HCT116 (cell line): ENCODE data around the gene GIMAP8. TPM values are rescaled to one million over a fixed set of nuclear protein-coding genes. Genes with fewer than 3 reads are reported as not detected.

Experiments used
- ATAC-seq: fragments of 200-7000 bp; cut with Tn5 transposase; 2 replicates; pipeline ENCODE4 v1.9.1; 2020; ENCODE audit warnings: mild to moderate bottlenecking, moderate library complexity
- BruUV-seq: library from RNA; stranded (reverse); fragments of 400-500 nt; replicated peaks from 2 replicates; lab custom pipeline; 2021; lab: Mats Ljungman, UMichigan
- CTCF ChIA-PET: fragments of 300-600 bp; sonication (Branson Sonifier 250); formaldehyde crosslinking; loops from one replicate; lab custom pipeline; 2021; ENCODE audit warnings: antibody characterized with exemption; lab: Charles Lee
- POLR2A ChIA-PET: fragments of 300-600, 350-600 bp; sonication (Branson Sonifier 250); formaldehyde crosslinking; loops from one replicate; lab custom pipeline; 2021; ENCODE audit warnings: antibody characterized with exemption; lab: Charles Lee
- RAD21 ChIA-PET, 2 experiments: fragments of 300-600 bp; sonication (Branson Sonifier 250); formaldehyde crosslinking; loops; one replicate each; lab custom pipeline; 2023; ENCODE audit warnings: low total read pairs in 2 of 2; ENCODE audit not compliant: uncharacterized antibody in 2 of 2, unreplicated experiment in 2 of 2, low non-redundant PET in 1 of 2; lab: Charles Lee
- DNase-seq: peaks from one replicate; pipeline ENCODE4 v3.0.0-alpha.2; 2010; ENCODE audit warnings: low read depth, low spot score
- H2AFZ ChIP-seq: fragments of 200-600 bp; shearing (Covaris generic), sonication (generic); 2 replicates; pipeline ENCODE4 v1.6.1; 2017; ENCODE audit warnings: low read depth, mixed run types, mixed read lengths, antibody characterized with exemption, low read length; ENCODE audit not compliant: poor library complexity, severe bottlenecking
- H3K27ac ChIP-seq: 2 replicates; pipeline ENCODE4 v1.5.1; 2012; ENCODE audit warnings: low read depth, low read length
- H3K27me3 ChIP-seq: fragments of 200-600 bp; sonication (generic); 2 replicates; pipeline ENCODE4 v1.6.1; 2016; ENCODE audit warnings: mixed run types, low read length, mixed read lengths; ENCODE audit not compliant: insufficient read depth
- H3K36me3 ChIP-seq, 2 experiments: fragments of 200-500 bp in 1 of 2; fragments of 200-600 bp in 1 of 2; sonication (Bioruptor generic) in 1 of 2; sonication (generic) in 1 of 2; 2 replicates each; pipeline versions ENCODE4 v1.5.1 to v1.6.1; 2014 to 2016; ENCODE audit warnings: low read length in 2 of 2, inconsistent platforms in 1 of 2, mixed read lengths in 1 of 2, mixed run types in 1 of 2; ENCODE audit not compliant: insufficient read depth in 2 of 2, control insufficient read depth in 1 of 2
- H3K4me1 ChIP-seq, 2 experiments: fragments of 200-600 bp in 1 of 2; sonication (generic) in 1 of 2; 2 replicates each; pipeline versions ENCODE4 v1.5.1 to v1.6.1; 2012 to 2017; ENCODE audit warnings: low read length in 2 of 2, inconsistent platforms in 1 of 2, mild to moderate bottlenecking in 1 of 2, mixed read lengths in 1 of 2, mixed run types in 1 of 2, moderate library complexity in 1 of 2; ENCODE audit not compliant: insufficient read depth in 2 of 2, control insufficient read depth in 1 of 2
- H3K4me2 ChIP-seq: fragments of 200-600 bp; sonication (generic); 2 replicates; pipeline ENCODE4 v1.6.1; 2017; ENCODE audit warnings: mixed run types, low read length, mixed read lengths
- H3K4me3 ChIP-seq, 2 experiments: fragments of 200-600 bp in 1 of 2; sonication (generic) in 1 of 2; replicated peaks in 1 of 2; 2 replicates each; pipeline ENCODE4 v1.5.1; 2011 to 2016; ENCODE audit warnings: low read length in 2 of 2, control low read depth in 1 of 2, low read depth in 1 of 2, mild to moderate bottlenecking in 1 of 2, mixed read lengths in 1 of 2, mixed run types in 1 of 2
- H3K79me2 ChIP-seq: fragments of 200-600 bp; sonication (generic); 2 replicates; pipeline ENCODE4 v1.6.1; 2017; ENCODE audit warnings: mild to moderate bottlenecking, mixed run types, low read length, moderate library complexity, mixed read lengths; ENCODE audit not compliant: insufficient read depth
- H3K9ac ChIP-seq: fragments of 200-600 bp; sonication (generic); 2 replicates; pipeline ENCODE4 v1.6.1; 2016; ENCODE audit warnings: low read length, mixed read lengths
- H3K9me2 ChIP-seq: fragments of 200-600 bp; sonication (generic), shearing (Covaris generic); 2 replicates; pipeline ENCODE4 v1.6.1; 2017; ENCODE audit warnings: mixed run types, mild to moderate bottlenecking, moderate library complexity; ENCODE audit not compliant: insufficient read depth
- H3K9me3 ChIP-seq, 2 experiments: fragments of 200-500 bp in 1 of 2; fragments of 200-600 bp in 1 of 2; sonication (Bioruptor generic) in 1 of 2; sonication (generic) in 1 of 2; 2 replicates each; pipeline ENCODE4 v1.6.1; 2014 to 2017; ENCODE audit warnings: low read length in 2 of 2, mixed read lengths in 2 of 2, inconsistent platforms in 1 of 2, low read depth in 1 of 2, mild to moderate bottlenecking in 1 of 2, mixed run types in 1 of 2, moderate library complexity in 1 of 2; ENCODE audit not compliant: control insufficient read depth in 1 of 2, insufficient read depth in 1 of 2
- H4K20me1 ChIP-seq: fragments of 200-600 bp; sonication (generic), shearing (Covaris generic); 2 replicates; pipeline ENCODE4 v1.6.1; 2017; ENCODE audit warnings: mixed run types, mild to moderate bottlenecking, moderate library complexity; ENCODE audit not compliant: insufficient read depth
- CBX3 ChIP-seq: IDR thresholded peaks from 2 replicates; pipeline ENCODE4 v1.6.1; 2012; ENCODE audit warnings: low read depth
- CEBPB ChIP-seq: IDR thresholded peaks from 2 replicates; pipeline ENCODE4 v1.6.1; 2012; ENCODE audit warnings: low read depth
- JUND ChIP-seq: IDR thresholded peaks from 2 replicates; pipeline ENCODE4 v1.6.1; 2012
- POLR2A ChIP-seq: IDR thresholded peaks from 2 replicates; pipeline ENCODE4 v1.7.0; 2011; ENCODE audit warnings: borderline replicate concordance; ENCODE audit not compliant: insufficient read depth, insufficient read length; ENCODE audit errors: extremely low read depth
- RAD21 ChIP-seq: IDR thresholded peaks from 2 replicates; pipeline ENCODE4 v1.6.1; 2012; ENCODE audit warnings: low read depth, mild to moderate bottlenecking
- SP1 ChIP-seq: IDR thresholded peaks from 2 replicates; pipeline ENCODE4 v1.6.1; 2012; ENCODE audit warnings: low read depth
- intact Hi-C: fragments of 100-400 bp; cut with micrococcal nuclease; formaldehyde crosslinking; loops from 2 replicates; pipeline ENCODE4 v1.10.0; 2022
- total RNA-seq: library from RNA; stranded (reverse); gene quantifications from one replicate; pipeline ENCODE4 v1.2.1, GENCODE V29; 2021; ENCODE audit not compliant: unreplicated experiment
- TF ChIP-seq, protein P1 (sequence below): IDR thresholded peaks from 2 replicates; pipeline ENCODE4 v1.6.1; 2012; ENCODE audit warnings: low read depth

The GIMAP8 gene
- total RNA-seq, 1 experiment from 2014 or later, result 0.15 TPM

DNA sequence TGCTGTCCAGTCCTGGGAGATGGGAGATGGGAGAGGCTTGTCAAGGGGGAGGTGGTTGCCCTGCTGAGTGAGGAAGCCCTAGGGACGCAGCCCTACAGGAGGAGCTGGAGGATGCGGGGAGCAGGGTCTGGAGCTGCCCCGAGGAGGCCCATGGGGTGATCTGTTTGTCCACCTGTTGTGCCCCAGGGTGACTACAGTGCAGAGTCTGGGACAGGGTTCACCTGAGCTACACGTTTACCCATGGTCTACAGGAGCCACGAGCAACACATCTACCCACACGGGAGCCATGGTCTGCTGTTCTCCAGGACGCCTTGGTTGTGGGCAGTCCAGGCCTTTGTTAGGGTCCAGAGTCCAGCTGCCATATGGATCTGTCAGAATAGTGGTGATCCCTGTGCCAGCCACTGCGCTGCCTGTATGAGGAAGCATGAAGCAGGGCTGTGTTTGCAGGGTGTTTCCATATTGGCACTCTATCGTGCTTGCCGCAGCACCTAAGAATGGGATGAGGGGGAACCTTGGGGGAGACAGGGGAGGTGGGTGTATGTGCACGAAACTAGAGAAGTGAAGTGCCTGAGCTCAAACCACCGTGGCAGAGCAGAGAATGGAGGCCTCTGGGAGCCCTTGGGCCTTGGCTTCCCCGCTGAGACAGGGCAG is 47.6 kb upstream of the GIMAP8 start:
- H3K4me3 ChIP-seq, result no peak overlapping the region
- no peaks in the 10 kb centered on the region for H3K9me3 ChIP-seq
- peaks cover 24 to 50% of the 10 kb centered on the region in 2 experiments for H3K4me1 ChIP-seq
- POLR2A ChIA-PET, result no interaction called here
- no peaks in the 10 kb centered on the region for H3K9me2 ChIP-seq
- DNase-seq, result no peak
- no peaks in the 10 kb centered on the region for H4K20me1 ChIP-seq
- no peaks in the 10 kb centered on the region for H3K27me3 ChIP-seq
- CTCF ChIA-PET, result no interaction called here
- H3K9ac ChIP-seq, result no peak overlapping the region
- no peak overlapping the region for H3K27ac ChIP-seq
- TF ChIP-seq CBX3 (no peak), SP1 (no peak), POLR2A (no peak), RAD21 (no peak), CEBPB (no peak), JUND (no peak)
- TF ChIP-seq, protein P1, sequence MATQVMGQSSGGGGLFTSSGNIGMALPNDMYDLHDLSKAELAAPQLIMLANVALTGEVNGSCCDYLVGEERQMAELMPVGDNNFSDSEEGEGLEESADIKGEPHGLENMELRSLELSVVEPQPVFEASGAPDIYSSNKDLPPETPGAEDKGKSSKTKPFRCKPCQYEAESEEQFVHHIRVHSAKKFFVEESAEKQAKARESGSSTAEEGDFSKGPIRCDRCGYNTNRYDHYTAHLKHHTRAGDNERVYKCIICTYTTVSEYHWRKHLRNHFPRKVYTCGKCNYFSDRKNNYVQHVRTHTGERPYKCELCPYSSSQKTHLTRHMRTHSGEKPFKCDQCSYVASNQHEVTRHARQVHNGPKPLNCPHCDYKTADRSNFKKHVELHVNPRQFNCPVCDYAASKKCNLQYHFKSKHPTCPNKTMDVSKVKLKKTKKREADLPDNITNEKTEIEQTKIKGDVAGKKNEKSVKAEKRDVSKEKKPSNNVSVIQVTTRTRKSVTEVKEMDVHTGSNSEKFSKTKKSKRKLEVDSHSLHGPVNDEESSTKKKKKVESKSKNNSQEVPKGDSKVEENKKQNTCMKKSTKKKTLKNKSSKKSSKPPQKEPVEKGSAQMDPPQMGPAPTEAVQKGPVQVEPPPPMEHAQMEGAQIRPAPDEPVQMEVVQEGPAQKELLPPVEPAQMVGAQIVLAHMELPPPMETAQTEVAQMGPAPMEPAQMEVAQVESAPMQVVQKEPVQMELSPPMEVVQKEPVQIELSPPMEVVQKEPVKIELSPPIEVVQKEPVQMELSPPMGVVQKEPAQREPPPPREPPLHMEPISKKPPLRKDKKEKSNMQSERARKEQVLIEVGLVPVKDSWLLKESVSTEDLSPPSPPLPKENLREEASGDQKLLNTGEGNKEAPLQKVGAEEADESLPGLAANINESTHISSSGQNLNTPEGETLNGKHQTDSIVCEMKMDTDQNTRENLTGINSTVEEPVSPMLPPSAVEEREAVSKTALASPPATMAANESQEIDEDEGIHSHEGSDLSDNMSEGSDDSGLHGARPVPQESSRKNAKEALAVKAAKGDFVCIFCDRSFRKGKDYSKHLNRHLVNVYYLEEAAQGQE, result no peak
- TF ChIP-seq, all 23 proteins: peak for 0
- ATAC-seq, result no peak
- Histone ChIP-seq H3K79me2 (no peaks in the 10 kb centered on the region), H3K4me2 (no peak overlapping the region), H2AFZ (no peak overlapping the region), H3K36me3 (no peaks in the 10 kb centered on the region)
- RAD21 ChIA-PET, result no interaction called here
- intact Hi-C loops, result loop anchor here (5.0 kb wide), 1 partner anchor 35 kb away; the partner anchor contains the start of gene REPIN1
- no TSS peak for BruUV-seq
